HepG2 (cell line): ENCODE data around the gene GGA3. TPM values are rescaled to one million over a fixed set of nuclear protein-coding genes. Genes with fewer than 3 reads are reported as not detected.
A peak's percentile ranks its signal among the peaks of the same experiment; 100 is the strongest.

Experiments
- AHR ChIP-seq: IDR thresholded peaks from 2 replicates; pipeline ENCODE4 v1.6.1; 2018; ENCODE audit warnings: missing genetic modification reagents, missing compliant biosample characterization
- ARNT2 ChIP-seq: sonication (generic); formaldehyde crosslinking; IDR thresholded peaks from 2 replicates; pipeline ENCODE4 v1.8.0; 2022; ENCODE audit warnings: mild to moderate bottlenecking, low read depth, missing genetic modification reagents, moderate library complexity
- ATF7-NPFF ChIP-seq: sonication (generic); formaldehyde crosslinking; IDR thresholded peaks from 2 replicates; pipeline ENCODE4 v1.8.1; 2023; ENCODE audit warnings: mild to moderate bottlenecking, low read depth, missing genetic modification reagents, moderate library complexity
- CCDC6 ChIP-seq: sonication (generic); formaldehyde crosslinking; IDR thresholded peaks from 2 replicates; pipeline ENCODE4 v1.8.1; 2022; ENCODE audit warnings: mild to moderate bottlenecking, missing genetic modification reagents, moderate library complexity
- FOXO1 ChIP-seq: sonication (generic); formaldehyde crosslinking; IDR thresholded peaks from 2 replicates; pipeline ENCODE4 v1.4.0; 2020; ENCODE audit warnings: missing genetic modification reagents
- HOXA7 ChIP-seq: sonication (generic); formaldehyde crosslinking; IDR thresholded peaks from 2 replicates; pipeline ENCODE4 v1.8.1; 2022; ENCODE audit warnings: mild to moderate bottlenecking, missing genetic modification reagents, moderate library complexity
- IRF2 ChIP-seq: IDR thresholded peaks from 2 replicates; pipeline ENCODE4 v1.6.1; 2018; ENCODE audit warnings: missing genetic modification reagents, missing compliant biosample characterization
- KDM1A ChIP-seq: IDR thresholded peaks from 2 replicates; pipeline ENCODE4 v1.6.1; 2016; ENCODE audit warnings: missing compliant biosample characterization
- KDM3A ChIP-seq: IDR thresholded peaks from 2 replicates; pipeline ENCODE4 v1.6.1; 2018; ENCODE audit warnings: low read depth, missing compliant biosample characterization
- KDM4B ChIP-seq: sonication (generic); formaldehyde crosslinking; IDR thresholded peaks from 2 replicates; pipeline ENCODE4 v1.4.0; 2020; ENCODE audit warnings: missing genetic modification reagents
- NFIC ChIP-seq: IDR thresholded peaks from 2 replicates; pipeline ENCODE4 v1.6.1; 2012; ENCODE audit warnings: mild to moderate bottlenecking, low read length, inconsistent platforms
- RBM22 ChIP-seq: fragments of 200-400 bp; formaldehyde crosslinking; optimal IDR thresholded peaks from 2 replicates; pipeline ENCODE3; 2017; ENCODE audit warnings: mild to moderate bottlenecking, low read length, moderate library complexity
- RCOR2 ChIP-seq: IDR thresholded peaks from 2 replicates; pipeline ENCODE4 v1.6.1; 2016; ENCODE audit warnings: missing biosample characterization, missing genetic modification reagents
- TGIF2 ChIP-seq: IDR thresholded peaks from 2 replicates; pipeline ENCODE4 v1.6.1; 2016; ENCODE audit warnings: control low read depth, missing compliant biosample characterization
- ZNF225 ChIP-seq: sonication (generic); formaldehyde crosslinking; IDR thresholded peaks from 2 replicates; pipeline ENCODE4 v1.4.0; 2020; ENCODE audit warnings: mild to moderate bottlenecking, missing genetic modification reagents
- ZNF430 ChIP-seq: sonication (generic); formaldehyde crosslinking; IDR thresholded peaks from 2 replicates; pipeline ENCODE4 v1.9.0; 2021; ENCODE audit warnings: mild to moderate bottlenecking, missing genetic modification reagents
- ZNF431 ChIP-seq: sonication (generic); formaldehyde crosslinking; IDR thresholded peaks from 2 replicates; pipeline ENCODE4 v1.9.0; 2022; ENCODE audit warnings: missing genetic modification reagents, low read depth, mild to moderate bottlenecking, borderline replicate concordance
- ZNF552 ChIP-seq: sonication (generic); formaldehyde crosslinking; IDR thresholded peaks from 2 replicates; pipeline ENCODE4 v1.9.0; 2022; ENCODE audit warnings: missing genetic modification reagents, mild to moderate bottlenecking, borderline replicate concordance
- ZNF660 ChIP-seq: sonication (generic); formaldehyde crosslinking; IDR thresholded peaks from 2 replicates; pipeline ENCODE4 v1.5.1; 2020; ENCODE audit warnings: mild to moderate bottlenecking, low read depth, missing genetic modification reagents, borderline replicate concordance
- ZNF672 ChIP-seq: sonication (generic); formaldehyde crosslinking; IDR thresholded peaks from 2 replicates; pipeline ENCODE4 v1.8.1; 2022; ENCODE audit warnings: missing genetic modification reagents
- polyA plus RNA-seq, 8 experiments: library from polyadenylated mRNA; depleted of rRNA in 3 of 8; stranded (reverse) in 7 of 8; unstranded in 1 of 8; fragments of >200 nt; fragmentation: Illumina TruSeq in 4 of 8; extraction: Trizol in 4 of 8; gene quantifications; 2 replicates each; pipeline versions ENCODE4 v1.2.1 to v1.2.3, GENCODE V29; 2011 to 2016; ENCODE audit warnings: low read depth in 4 of 8, missing spikeins in 1 of 8, mixed read lengths in 1 of 8; ENCODE audit not compliant: insufficient read depth in 1 of 8
- total RNA-seq, 5 experiments: library from RNA; depleted of rRNA; stranded (reverse); fragments of >200 nt; fragmentation: Illumina TruSeq; extraction: Trizol; gene quantifications; 2 replicates each; pipeline ENCODE4 v1.2.3, GENCODE V29; 2016; ENCODE audit warnings: low read depth in 1 of 5
- TF ChIP-seq, protein P1 (sequence below), 2 experiments: fragments of 450-650 bp in 1 of 2; sonication (generic) in 1 of 2; formaldehyde crosslinking in 1 of 2; IDR thresholded peaks; 2 replicates each; pipeline versions ENCODE4 v1.6.1 to v1.8.0; 2016 to 2022; ENCODE audit warnings: antibody characterized with exemption in 1 of 2, mild to moderate bottlenecking in 1 of 2, missing genetic modification reagents in 1 of 2
- TF ChIP-seq, protein P2 (sequence below): sonication (generic); formaldehyde crosslinking; IDR thresholded peaks from 2 replicates; pipeline ENCODE4 v1.4.0; 2020; ENCODE audit warnings: missing genetic modification reagents, mild to moderate bottlenecking, borderline replicate concordance
- TF ChIP-seq, protein P3 (sequence below): sonication (generic); formaldehyde crosslinking; IDR thresholded peaks from 2 replicates; pipeline ENCODE4 v1.4.0; 2020; ENCODE audit warnings: missing genetic modification reagents

Gene GGA3
- total and polyA plus RNA-seq, 2 of the 13 experiments (the other 11 are each of a cell fraction or from before 2014, with no cell fraction given) = 28.4 to 43.7 TPM

DNA sequence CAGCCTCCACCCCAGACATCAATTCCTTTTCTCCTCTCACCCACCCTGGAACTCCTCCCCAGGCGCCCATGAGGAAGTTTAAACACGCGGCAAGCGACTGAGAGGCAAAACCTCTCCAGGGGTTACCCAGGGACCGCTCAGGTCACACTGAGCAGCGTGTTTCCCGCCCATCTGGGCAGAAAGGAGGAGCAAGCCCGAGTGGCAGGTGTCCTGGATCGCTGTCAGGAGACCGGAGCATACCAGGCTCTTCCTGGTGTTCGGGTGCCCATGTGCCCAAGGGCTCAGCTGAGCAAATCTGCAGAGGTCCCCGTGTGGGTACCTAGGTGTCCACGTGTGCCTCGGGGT is 27.3 kb upstream of the GGA3 start (continued):
- TF ChIP-seq, protein P1, sequence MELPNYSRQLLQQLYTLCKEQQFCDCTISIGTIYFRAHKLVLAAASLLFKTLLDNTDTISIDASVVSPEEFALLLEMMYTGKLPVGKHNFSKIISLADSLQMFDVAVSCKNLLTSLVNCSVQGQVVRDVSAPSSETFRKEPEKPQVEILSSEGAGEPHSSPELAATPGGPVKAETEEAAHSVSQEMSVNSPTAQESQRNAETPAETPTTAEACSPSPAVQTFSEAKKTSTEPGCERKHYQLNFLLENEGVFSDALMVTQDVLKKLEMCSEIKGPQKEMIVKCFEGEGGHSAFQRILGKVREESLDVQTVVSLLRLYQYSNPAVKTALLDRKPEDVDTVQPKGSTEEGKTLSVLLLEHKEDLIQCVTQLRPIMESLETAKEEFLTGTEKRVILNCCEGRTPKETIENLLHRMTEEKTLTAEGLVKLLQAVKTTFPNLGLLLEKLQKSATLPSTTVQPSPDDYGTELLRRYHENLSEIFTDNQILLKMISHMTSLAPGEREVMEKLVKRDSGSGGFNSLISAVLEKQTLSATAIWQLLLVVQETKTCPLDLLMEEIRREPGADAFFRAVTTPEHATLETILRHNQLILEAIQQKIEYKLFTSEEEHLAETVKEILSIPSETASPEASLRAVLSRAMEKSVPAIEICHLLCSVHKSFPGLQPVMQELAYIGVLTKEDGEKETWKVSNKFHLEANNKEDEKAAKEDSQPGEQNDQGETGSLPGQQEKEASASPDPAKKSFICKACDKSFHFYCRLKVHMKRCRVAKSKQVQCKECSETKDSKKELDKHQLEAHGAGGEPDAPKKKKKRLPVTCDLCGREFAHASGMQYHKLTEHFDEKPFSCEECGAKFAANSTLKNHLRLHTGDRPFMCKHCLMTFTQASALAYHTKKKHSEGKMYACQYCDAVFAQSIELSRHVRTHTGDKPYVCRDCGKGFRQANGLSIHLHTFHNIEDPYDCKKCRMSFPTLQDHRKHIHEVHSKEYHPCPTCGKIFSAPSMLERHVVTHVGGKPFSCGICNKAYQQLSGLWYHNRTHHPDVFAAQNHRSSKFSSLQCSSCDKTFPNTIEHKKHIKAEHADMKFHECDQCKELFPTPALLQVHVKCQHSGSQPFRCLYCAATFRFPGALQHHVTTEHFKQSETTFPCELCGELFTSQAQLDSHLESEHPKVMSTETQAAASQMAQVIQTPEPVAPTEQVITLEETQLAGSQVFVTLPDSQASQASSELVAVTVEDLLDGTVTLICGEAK (IDR thresholded peaks at IDR 0.05) = no peak
- TF ChIP-seq, protein P1 (CRISPR knock-in tag; IDR thresholded peaks at IDR 0.05) = no peak; the same call in 1 of the 2 replicates
- TF ChIP-seq ZNF552 (CRISPR knock-in tag) (0 out of 2 replicates have a peak, but pooled peaks have one; percentile 63), ZNF430 (no peak), RBM22 (no peak), ZNF660 (peak; percentile 67; the same call in 1 of the 2 replicates), RCOR2 (no peak), IRF2 (CRISPR knock-in tag) (no peak), ZNF431 (CRISPR knock-in tag) (no peak), ARNT2 (CRISPR knock-in tag) (0 out of 2 replicates have a peak, but pooled peaks have one; percentile 12), FOXO1 (CRISPR knock-in tag) (no peak), NFIC (no peak), KDM3A (no peak), CCDC6 (CRISPR knock-in tag) (no peak), TGIF2 (CRISPR knock-in tag) (peak; percentile 83), HOXA7 (no peak), ZNF225 (CRISPR knock-in tag) (no peak), AHR (CRISPR knock-in tag) (no peak), KDM1A (CRISPR knock-in tag) (no peak), ATF7-NPFF (CRISPR knock-in tag) (no peak; the same call in 1 of the 2 replicates), KDM4B (CRISPR knock-in tag) (no peak), ZNF672 (CRISPR knock-in tag) (no peak)
- TF ChIP-seq, protein P2, sequence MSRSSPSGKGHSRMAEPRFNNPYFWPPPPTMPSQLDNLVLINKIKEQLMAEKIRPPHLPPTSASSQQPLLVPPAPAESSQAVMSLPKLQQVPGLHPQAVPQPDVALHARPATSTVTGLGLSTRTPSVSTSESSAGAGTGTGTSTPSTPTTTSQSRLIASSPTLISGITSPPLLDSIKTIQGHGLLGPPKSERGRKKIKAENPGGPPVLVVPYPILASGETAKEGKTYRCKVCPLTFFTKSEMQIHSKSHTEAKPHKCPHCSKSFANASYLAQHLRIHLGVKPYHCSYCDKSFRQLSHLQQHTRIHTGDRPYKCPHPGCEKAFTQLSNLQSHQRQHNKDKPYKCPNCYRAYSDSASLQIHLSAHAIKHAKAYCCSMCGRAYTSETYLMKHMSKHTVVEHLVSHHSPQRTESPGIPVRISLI (CRISPR knock-in tag) = peak; percentile 48; the same call in 1 of the 2 replicates
- TF ChIP-seq, protein P3, sequence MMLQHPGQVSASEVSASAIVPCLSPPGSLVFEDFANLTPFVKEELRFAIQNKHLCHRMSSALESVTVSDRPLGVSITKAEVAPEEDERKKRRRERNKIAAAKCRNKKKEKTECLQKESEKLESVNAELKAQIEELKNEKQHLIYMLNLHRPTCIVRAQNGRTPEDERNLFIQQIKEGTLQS (CRISPR knock-in tag) = no peak
